AG08396 (cell line): ENCODE measurements around the gene EPS8L3.
"Not testable (repeated sequence)": the region's sequence is repeated elsewhere in the genome, so short reads cannot be mapped to it uniquely, and the experiment has no call there.

ENCODE experiments used
- DNase-seq: peaks from one replicate; pipeline ENCODE4 v3.0.0; 2012; ENCODE audit warnings: low spot score, mixed read lengths

Gene EPS8L3, protein sequence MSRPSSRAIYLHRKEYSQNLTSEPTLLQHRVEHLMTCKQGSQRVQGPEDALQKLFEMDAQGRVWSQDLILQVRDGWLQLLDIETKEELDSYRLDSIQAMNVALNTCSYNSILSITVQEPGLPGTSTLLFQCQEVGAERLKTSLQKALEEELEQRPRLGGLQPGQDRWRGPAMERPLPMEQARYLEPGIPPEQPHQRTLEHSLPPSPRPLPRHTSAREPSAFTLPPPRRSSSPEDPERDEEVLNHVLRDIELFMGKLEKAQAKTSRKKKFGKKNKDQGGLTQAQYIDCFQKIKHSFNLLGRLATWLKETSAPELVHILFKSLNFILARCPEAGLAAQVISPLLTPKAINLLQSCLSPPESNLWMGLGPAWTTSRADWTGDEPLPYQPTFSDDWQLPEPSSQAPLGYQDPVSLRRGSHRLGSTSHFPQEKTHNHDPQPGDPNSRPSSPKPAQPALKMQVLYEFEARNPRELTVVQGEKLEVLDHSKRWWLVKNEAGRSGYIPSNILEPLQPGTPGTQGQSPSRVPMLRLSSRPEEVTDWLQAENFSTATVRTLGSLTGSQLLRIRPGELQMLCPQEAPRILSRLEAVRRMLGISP

DNA sequence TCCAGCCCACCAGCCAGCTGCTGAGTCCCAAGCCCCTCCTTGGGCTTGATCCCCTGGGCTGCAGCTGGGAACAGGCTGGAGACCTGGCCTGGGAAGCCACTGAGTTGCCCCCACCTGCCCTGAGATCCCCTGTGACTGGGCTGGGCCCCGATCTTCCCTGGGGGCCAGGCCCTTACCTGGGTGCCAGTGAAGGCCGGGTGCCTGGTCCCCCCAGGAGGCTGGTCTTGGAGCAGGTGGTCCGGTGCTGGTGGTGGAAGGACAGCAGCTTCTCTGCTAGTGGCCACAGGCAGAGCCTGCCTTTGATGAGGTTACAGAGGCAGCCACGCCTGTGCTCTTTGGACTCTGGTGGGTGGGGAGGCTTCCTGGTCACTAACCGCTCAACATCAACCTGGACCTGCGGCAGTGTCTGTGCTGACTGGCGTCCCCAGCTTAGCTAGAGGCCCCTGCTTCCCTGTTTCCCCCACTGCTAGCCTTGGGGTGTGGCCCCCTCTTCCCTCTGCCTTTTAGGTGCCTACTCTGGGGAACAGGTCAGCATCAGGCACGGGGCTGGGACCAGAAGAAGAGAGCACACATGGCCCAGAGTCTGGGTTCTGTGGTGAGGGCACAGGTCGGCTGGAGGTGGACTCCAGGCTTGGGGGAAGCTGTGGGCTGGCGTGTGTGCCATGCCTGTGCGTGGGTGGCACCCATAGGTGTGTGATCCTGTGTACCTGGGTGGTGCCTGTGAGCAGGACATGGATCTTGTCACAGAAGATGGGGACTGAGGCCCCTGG, at the start of gene EPS8L3:
Gene EPS8L3, minus strand, starts transcription at position 278 of the 770 bp plus-strand sequence. CDS start 2,174 bp downstream, outside the sequence.
- no peak for DNase-seq

GRCh38 chr1:109812691-109813393, 49.1 kb upstream of the EPS8L3 start:
- no peak for DNase-seq

DNA sequence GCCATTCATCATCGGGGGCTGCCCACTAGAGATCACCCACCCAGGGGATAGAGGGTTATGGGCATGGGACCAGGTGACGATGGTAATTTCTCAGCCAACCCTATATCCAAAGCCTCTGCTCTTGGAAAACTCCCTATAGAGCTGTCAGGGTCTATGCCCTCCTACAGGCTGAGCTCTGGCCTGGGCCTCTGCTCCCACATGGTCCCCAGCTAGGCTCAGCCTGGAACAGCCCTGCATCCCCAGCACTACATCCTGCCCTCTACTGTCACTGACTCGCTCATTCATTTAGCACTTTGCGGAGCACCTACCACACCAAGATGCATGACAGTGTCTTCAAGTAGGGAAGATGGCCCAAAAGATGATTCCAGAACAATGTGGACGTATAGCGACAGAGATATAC, 45.0 kb upstream of the EPS8L3 start:
- no peak for DNase-seq

GRCh38 chr1:109807822-109808680, 44.3 kb upstream of the EPS8L3 start:
- no peak for DNase-seq

- no peak for DNase-seq
These were observed 43.7 kb upstream of the EPS8L3 start for GRCh38 chr1:109807402-109807801.

DNA sequence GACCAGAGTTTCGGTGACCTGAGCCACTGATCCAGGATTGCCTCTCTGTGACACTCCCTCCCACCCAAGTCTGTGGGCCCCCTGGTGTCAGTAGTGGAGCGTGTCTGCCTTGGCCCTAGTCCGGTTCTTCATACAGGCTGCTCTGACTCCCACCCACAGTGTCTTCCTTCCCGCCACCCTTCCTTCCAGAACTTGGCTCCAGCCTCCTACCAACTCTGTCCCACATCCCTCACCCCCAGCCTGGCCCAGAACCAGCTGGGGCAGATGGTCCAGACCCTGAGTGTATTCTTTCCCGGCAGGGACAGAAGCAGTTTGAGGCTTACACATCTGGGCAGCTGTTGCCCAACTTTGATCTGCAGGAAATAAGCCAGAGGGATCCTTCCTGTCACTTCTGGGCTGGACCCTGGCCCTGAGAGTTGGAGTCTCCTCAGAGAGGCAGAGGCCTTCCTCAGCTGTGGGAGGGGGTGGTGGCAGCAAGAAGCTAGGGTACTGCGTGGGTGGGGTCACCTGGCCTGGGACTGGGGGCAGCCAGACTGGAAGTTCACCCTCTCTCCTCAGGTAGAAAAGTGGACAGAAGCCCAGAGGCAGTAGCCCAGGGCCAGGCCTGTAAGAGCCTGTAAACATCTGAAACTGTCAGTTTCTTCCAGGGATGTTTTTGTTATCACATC, 43.1 kb upstream of the EPS8L3 start:
- DNase-seq, result no peak

DNA sequence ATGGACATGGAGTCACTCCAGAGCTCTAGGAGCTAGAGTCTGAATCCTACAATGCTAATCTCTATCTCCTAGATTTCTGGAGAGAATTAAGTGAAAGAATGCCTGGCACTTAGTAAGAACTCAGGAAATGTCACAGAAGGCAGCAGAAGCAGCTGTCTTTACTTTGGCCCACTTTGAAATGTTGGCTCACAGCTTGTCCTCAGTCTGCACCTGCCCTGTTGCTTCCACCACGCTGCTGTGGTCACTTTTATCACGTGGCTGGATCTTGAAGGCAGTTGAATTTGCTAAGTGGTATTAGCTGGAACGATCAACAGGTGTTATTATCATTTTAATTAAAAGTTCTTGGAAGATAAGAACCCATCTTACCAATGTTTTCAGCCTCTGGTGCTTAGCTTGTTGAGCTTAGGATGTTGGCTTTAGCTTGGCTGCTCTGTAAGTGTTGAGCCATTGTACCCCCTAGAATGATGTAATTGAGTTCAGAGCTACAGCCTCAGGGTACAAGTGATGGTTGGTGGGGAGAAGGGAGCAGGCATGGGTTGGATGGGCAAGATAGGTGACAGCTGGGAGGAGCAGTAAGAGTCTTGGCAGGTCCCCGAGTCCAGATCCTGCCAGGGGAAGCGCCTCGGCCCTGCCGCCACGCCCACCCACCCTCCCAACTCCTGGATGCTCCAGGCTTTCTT, 41.9 kb upstream of the EPS8L3 start:
- no peak for DNase-seq

DNA sequence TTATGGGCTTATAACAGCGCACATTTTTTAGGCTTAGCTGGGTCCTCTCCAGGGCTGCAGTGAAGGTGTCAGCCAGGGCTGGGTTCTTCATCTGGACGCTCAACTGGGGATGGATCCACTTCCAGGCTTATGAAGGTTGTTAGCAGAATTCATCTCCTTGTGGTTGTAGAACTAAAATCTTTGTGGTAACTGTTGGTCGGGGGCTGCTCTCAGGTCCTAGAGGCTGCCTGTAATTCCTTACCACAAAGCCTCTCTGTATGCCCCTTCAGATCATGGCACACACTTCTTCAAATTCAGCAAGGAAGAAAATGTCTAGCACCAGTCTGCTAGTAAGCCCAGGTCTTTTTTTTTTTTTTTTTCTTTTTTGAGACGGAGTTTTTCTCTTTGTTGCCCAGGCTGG, 40.9 kb upstream of the EPS8L3 start:
- DNase-seq, result no peak

GRCh38 chr1:109803901-109804331, 40.2 kb upstream of the EPS8L3 start:
- no peak for DNase-seq

DNA sequence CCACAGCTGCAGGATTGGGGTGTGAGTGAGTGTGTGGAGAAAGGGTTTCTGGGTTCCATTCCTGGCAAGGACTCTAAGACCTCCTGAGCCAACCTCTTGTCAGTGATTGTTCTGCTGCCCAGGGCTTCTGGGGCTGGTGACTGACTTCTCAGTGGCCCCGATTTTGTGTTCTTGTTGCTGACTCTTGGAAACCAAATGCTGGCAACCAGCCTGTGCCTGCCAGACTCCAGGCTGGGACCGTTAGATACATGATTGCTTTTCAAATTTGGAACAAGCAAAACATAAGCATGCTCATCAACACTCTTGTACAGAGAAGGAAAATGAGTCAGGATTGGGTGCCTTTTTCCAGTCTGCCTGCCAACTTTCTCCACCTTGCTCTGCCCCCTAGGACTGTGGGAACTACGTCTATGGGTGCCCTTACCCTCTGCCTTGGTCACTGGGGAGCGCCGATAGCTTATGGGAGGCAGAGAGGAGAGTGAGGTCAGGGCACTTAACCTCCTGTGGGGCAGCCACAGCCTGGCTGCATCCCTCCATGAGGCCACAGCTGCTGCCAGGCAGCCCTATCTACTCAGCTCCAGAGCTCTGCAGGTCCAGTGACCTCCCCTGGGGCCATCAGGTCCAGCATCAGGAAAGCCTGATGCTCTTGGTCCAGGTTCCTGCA, 39.3 kb upstream of the EPS8L3 start:
- no peak for DNase-seq

- DNase-seq, result no peak
These were observed 38.6 kb upstream of the EPS8L3 start for GRCh38 chr1:109802136-109802900.

DNA sequence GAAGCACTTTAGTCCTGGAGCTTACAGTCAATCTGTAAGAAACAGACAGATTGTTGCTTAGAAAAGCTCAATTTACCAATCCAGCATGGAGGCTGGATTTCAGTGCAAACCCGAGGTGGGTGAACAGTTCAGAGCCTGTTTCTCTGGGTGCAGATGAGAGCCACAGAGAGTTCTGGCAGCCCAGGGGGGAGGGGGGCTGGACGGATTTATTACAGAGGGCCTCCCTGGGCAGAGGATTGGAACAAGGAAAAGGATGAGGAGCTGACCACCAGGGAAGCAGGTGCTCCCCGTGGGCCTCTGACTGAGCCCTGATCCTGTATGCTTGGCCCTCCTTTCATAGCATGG, 38.0 kb upstream of the EPS8L3 start:
- no peak for DNase-seq

GRCh38 chr1:109800291-109800690, 36.6 kb upstream of the EPS8L3 start:
- no peak for DNase-seq

DNA sequence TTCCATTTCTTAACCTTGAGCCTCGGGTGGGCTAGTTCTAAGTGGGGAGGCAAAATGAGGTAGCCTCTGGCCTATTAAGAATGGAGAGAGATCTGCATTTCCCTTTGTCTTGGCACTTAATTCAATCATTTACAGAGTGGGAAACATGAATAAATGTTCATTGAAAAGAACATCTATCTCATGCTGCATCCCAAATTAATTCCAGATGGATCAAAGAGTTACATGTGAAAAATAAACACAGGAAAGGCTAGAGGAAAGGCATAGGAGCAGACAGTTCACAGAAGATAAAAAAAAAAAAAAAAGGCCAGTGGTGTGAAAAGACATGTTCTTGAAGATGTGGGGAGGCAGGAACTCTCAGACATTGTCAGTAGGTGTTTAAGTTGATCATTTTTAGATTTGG, 35.7 kb upstream of the EPS8L3 start:
- DNase-seq, result no peak

DNA sequence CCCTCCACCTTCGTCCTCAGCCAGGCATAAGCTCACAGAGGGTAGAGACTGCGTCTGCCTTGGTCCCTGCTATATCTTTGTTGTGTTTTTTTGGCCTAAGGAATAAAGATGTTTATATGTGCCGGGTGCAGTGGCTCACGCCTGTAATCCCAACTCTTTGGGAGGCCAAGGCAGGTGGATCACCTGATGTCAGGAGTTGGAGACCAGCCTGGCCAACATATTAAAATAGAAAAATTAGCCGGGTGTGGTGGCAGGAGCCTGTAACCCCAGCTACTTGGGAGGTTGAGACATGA, 33.5 kb upstream of the EPS8L3 start:
- DNase-seq, result not testable (repeated sequence)

DNA sequence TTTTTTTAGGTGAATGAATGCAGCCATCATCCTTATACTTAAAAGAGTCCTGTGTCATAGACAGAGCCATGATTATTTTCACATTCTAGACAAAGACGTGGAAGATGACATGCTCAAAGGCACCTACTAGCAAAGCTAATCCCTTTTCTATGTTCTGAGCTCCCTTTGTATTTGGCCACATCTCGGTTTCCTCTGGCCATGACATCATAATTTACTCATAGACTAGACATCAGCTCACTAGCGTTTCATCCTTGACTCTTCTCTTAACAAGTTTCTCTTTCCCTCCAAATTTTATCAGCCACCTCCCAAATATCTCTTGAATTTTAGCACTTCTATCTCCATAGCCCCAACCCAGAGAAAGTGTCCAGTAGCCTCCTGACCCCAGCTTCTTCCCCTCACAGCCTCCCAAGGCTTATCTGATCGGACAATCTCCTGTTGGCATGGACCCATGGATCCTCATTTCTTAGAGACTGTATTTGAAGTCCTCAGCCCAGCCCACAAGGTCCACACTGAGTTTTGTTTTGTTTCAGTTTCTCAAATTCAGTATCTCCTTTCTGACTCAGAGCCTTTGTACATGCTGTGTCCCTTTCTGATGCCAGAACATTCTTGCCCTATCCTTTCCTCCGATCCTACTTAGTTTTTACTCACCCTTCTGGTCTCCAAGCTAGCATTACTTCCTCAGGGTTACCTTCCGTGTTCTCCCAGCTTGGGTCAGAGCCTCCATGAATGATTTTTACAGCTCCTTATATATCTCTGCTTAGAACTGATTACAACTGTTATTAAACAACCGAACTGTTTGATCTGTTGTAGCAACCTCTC, 33.0 kb upstream of the EPS8L3 start:
- no peak for DNase-seq

DNA sequence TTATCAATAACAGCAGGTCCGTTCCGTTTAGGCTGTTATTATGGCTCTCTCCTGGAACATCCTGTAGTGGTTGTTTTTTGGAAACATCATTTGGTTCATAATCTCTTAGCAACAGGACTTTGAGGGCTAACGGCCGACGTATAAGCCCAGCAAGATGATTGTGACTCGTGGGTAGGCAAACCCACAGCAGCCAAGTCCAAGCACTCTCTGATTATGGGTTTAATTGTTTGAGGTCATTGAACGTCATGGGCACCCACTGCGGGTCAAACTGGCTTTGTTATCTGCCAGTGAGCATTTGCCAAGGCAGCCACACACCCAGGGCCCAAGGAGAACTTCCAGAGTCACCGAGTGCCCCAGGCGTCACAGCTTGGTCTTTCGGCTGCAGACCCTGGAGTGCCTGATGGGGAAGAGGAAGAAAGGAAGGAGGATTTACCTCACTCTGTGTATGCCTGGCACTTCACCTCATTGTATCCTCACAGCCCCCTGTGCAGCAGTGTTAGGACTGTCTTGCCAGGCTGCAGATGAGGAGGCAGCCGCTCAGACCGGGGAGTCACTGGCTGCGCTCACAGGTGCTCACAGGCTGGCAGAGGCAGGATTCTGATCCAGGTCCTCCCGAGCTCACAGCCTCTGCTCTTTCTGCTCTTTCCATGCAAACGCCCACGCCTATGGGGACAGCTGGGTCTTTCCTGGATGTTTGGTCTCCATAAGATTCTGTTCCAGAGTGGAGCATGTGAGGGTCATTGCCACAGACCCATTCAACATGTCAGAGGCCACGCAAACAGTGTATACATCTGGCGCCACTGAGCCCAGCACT, 30.8 kb upstream of the EPS8L3 start:
- no peak for DNase-seq
